GM19395 (cell line): ENCODE data around the gene CDIPT.
"Not testable (repeated sequence)": the region's sequence is repeated elsewhere in the genome, so short reads cannot be mapped to it uniquely, and the experiment has no call there.

ENCODE experiments used
- ATAC-seq: cut with Tn5 transposase; IDR thresholded peaks from one replicate; pipeline ENCODE4 v1.9.1; 2021; ENCODE audit warnings: mild to moderate bottlenecking, moderate library complexity; ENCODE audit not compliant: unreplicated experiment

The CDIPT gene

DNA sequence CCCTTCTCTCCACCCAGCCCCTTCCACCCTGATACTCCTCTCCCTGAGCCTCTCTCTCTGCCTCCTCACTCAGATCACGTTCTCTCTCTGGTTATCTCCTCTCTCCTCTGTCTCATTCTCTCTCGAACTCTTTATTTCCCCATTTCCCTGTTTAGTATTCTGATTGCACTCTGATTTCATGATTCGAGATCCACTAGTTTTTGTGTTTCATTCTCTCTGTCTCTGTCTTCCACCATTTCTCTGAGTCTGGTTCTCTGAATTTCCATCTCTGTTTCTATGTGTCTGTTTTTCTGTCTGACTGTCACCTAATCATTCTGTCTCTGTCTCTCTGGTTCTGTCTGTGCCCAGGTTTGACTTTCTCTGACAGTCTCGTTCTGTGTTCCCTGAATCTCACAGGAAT, 34.3 kb upstream of the CDIPT start:
- ATAC-seq, result no peak

DNA sequence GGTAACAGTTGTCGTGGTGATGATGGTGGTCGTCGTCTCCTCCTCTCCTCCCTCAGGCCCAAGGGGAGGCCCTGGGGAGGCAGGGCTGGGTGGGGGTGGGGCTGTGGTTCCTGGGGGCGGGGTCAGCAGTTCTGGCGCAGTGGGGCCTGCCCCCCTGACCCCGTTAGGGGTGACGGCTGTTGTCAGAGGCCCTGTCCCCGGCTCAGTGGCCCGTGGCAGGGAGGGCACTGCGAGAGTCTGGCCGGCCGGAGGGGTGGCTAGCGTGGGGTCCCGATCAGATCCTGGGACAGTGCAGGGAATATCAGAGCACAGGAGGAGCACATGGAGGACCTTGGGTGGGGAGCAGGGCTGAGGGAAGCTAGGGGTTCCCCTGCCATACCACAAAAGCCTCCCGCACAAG, 33.8 kb upstream of the CDIPT start:
- no peak for ATAC-seq

- no peak for ATAC-seq
These were observed 31.3 kb upstream of the CDIPT start for GRCh38 chr16:29894352-29894751.

DNA sequence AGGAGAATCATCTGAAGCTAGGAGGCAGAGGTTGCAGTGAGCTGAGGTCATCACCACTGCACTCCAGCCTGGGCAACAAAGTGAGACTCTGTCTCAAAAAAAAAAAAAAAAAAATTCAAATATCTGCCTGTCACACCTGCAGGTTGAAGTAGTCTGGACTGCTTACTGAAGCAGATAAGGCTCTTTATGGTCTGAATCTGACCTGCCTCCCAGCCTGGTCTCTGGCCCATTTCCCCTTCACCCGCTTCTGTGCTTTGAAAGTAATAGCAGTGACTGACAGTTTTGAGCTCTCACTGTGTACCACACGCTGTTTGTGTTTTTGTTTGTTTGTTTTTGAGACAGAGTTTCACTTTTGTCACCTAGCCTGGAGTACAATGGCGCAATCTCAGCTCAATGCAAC, 30.5 kb upstream of the CDIPT start:
- no peak for ATAC-seq

DNA sequence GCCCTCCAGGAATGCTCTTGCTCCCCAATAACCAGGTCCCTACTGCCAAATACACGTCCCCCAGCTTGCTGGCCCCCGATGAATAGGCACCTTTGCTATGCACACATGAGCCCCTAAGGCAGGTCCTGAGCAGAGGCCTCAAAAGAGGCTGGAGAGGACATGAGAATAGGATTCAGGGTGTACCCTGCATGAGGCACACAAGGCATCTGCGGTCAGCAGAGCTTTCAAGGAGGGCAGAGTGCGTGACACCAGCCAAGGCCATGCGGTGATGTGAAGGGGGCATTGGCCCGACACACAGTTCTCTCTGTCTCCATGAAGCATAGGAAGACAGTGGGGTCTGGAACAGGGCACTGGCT, 29.4 kb upstream of the CDIPT start:
- ATAC-seq, result no peak

DNA sequence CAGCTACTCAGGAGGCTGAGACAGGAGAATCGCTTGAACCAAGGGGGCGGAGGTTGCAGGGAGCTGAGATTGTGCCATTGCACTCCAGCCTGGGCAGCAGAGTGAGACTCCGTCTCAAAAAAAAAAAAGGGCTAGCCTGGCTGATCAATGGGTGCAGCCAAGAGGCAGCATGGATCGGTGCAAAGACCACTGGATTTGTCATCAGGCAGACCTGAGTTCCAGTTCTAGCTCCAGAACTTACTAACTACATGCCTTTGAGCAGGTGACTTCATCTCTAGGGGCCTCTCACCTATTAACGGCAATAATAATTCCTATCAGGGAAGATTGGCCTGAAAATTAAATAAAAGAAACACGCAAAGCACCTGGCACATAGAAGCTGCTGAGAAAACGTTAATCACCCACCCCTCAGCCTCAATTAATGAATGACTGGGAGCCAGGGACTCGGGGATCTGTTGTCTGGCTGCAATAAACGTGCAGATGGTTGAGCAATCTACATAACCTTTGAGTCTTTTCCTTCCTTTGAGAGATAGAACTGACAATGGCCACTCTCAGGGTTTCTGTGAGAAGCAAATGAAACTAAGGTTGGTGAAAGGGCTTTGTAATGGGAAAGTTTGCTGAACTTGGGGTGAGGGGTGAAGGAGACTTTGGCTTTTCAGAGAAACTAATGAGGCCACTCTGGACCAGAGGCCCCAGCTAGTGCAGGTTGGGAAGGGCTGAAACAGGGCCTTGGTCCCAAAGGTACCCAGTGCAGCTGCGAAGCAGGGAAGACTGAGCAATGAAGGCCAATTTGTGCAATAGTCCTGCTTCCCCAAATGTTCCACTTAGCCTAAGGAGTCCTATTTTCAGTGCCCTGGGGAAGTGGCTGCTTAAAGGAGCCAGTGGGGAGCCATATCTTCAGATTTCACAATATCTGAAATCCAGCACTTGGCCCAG, 28.8 kb upstream of the CDIPT start:
- no peak for ATAC-seq

DNA sequence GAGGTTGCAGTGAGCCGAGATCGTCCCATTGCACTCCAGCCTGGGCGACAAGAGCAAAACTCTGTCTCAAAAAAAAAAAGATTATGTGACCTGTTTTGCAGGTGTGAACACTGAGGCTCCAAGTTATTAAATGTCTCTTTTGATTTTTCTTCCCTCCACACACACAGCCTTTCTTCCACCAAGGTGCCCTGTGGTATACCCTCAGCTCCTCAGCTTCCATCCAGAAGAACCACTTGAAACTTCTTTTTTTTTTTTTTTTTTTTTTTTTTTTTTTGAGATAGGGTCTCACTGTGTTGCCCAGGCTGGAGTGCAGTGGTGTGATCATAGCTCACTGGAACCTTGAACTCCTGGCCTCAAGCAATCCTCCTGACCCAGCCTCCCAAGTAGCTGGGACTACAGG, 26.3 kb upstream of the CDIPT start:
- not testable (repeated sequence) for ATAC-seq

DNA sequence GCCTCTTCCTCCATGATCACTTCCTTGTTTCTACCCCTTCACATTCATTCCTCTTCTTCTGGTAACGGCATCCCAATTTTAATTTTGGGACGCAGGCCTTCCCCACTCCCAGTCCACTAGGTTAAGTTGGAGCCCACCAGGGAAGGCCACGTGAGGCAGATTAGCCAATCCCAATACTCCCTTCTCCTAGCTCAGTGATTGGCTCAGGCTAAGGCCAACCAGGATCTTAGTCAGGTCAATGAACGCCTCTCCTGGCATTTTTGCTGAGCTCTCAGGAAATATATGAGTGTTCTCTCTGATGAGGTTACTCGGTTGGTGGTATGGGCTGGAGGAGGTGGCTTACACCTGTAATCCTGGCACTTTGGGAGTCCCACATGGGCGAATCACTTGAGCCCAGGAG, 21.0 kb upstream of the CDIPT start:
- no peak for ATAC-seq

DNA sequence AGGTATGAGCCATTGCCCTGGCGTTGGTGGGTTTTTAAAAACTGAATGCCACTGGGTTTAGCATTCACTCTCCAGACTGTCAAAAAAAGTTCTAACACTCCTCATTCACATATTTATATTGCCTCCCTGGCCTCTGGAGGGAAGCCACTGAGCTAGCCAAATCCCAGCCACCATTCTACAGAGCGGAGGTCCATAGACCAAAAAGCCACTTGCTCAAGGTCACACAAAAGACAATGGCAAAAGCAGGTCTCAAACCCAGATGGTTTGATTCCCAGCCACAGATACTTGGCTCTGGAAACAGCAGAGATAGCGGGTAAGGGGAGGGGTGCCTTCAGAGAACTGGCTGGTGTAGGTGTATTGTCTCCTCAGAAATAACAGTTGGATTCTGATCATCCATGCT, 18.0 kb upstream of the CDIPT start:
- ATAC-seq, result no peak

- ATAC-seq, result no peak
These were observed 15.1 kb upstream of the CDIPT start for GRCh38 chr16:29878172-29878571.

GRCh38 chr16:29877266-29877961, 14.4 kb upstream of the CDIPT start:
- ATAC-seq, result no peak

- ATAC-seq, result no peak
These were observed 13.7 kb upstream of the CDIPT start for GRCh38 chr16:29876594-29877249.

- ATAC-seq, result no peak
These were observed 13.2 kb upstream of the CDIPT start for GRCh38 chr16:29876217-29876593.

GRCh38 chr16:29875206-29875605, 12.2 kb upstream of the CDIPT start:
- no peak for ATAC-seq

DNA sequence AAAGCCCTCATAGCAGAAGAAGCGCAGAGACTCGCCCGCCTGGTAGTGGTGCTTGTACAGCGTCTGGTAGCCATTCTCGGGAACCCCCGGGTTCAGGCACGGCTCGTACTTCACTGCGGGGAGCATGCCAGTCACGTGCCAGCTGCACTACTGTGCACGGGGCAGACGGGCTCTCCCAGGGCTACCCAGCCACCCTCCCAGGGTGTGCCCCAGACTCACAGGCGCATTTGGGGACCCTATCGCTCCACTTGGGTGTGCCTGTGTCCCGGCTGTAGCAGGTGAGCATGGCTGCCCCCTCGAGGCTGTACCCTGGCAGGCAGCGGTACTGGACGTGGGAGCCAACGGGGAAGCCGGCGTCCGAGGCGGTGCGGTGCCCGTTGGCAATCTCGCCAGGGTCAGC, 10.3 kb upstream of the CDIPT start:
- ATAC-seq, result no peak

DNA sequence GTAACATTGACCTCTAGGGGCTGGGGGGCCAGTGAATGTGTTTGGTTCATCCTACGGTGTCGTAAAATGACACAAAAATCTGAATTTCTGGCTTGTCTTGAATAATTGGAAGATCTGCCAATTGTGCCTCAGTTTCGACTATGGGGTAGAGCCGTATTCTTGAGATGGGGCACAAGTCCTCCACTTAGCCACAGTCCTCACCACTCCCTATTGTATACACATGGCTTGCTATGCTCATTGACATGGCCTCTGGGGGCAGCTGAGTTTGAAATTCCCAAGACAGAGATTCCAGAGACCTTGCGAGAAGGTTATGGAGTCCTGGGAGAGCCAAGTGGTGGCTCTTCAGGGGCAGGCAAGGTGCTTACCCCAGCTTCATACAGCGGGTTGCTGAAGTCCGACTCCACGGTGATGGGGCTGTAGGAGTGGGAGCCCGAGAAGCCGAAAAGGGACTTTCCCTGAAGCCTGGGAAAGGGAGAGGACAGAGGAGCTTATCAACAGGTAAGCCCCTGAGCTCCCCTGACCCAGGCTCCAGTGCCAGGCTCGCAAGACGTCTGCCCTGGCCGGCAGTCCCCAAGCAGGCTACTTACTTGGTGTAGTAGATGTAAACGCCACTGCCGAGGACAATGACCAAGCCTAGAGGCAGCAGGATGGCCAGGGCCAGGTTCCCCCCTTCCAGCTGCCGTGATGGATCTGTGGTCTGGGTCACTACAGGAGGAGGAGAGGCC, 9.0 kb upstream of the CDIPT start:
- no peak for ATAC-seq

GRCh38 chr16:29869067-29869466, 6.0 kb upstream of the CDIPT start:
- ATAC-seq, result not testable (repeated sequence)

GRCh38 chr16:29868396-29869009, 5.5 kb upstream of the CDIPT start:
- ATAC-seq, result no peak

- ATAC-seq, result no peak
These were observed 1.2 kb upstream of the CDIPT start for GRCh38 chr16:29864205-29864604.

- no peak for ATAC-seq
These were observed 601 bp upstream of the CDIPT start for GRCh38 chr16:29863669-29863984.

DNA sequence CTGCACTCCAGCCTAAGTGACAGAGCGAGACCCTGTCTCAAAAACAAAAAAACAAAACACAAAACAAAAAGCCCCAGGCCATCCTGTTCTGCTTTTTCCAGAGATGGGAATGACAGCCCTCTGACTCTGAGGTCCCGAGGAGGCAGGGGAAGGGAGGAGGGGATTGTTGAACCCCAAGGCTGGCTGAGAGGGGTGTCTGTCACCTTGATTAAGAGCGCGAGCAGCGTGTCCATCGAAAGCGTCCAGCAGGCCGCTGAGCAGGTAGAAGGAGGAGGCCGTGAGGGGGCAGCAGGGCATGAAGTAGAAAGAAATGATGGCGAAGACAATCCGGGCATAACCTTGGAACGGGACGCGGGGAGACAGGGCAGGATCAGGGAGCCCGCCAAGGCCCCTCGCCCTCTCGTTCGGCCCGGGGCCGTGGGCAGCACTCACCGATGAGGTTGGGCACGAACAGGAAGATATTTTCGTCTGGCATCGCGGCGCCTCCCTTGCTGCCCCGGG, 593 bp downstream of the CDIPT start:
- ATAC-seq, result peak; percentile 6
